Endothelial cell of umbilical vein (primary cell): ENCODE results near the gene ANAPC16.

Source experiments
- EZH2 ChIP-seq: IDR thresholded peaks from 2 replicates; pipeline ENCODE4 v1.6.1; 2012; ENCODE audit warnings: borderline replicate concordance, low read depth, mild to moderate bottlenecking, moderate library complexity, low read length, inconsistent platforms; ENCODE audit not compliant: severe bottlenecking
- GATA2 ChIP-seq: IDR thresholded peaks from 2 replicates; pipeline ENCODE4 v1.7.0; 2011; ENCODE audit warnings: low read depth, mild to moderate bottlenecking, moderate library complexity, mixed read lengths, low read length; ENCODE audit not compliant: insufficient read length, insufficient read depth
- POLR2A ChIP-seq: IDR thresholded peaks from 2 replicates; pipeline ENCODE4 v1.6.1; 2012; ENCODE audit warnings: low read depth, mild to moderate bottlenecking, control low read depth, low read length
- POLR2AphosphoS5 ChIP-seq: IDR thresholded peaks from 2 replicates; pipeline ENCODE4 v1.6.1; 2012; ENCODE audit warnings: low read depth, mild to moderate bottlenecking, control low read depth, low read length, moderate library complexity; ENCODE audit not compliant: insufficient read depth
- TF ChIP-seq, protein P1 (sequence below), 2 donors: IDR thresholded peaks; 1 replicate in 1 of 2; 2 replicates in 1 of 2; pipeline ENCODE4 v1.5.1; 2011; ENCODE audit warnings: low read length in 2 of 2, mild to moderate bottlenecking in 2 of 2, moderate library complexity in 2 of 2, control low read depth in 1 of 2, inconsistent platforms in 1 of 2, low read depth in 1 of 2; ENCODE audit not compliant: insufficient read depth in 1 of 2; ENCODE audit errors: extremely low read depth in 1 of 2

- TF ChIP-seq GATA2 (no peak), POLR2A (no peak), EZH2 (no peak), POLR2AphosphoS5 (no peak)
- TF ChIP-seq, protein P1, sequence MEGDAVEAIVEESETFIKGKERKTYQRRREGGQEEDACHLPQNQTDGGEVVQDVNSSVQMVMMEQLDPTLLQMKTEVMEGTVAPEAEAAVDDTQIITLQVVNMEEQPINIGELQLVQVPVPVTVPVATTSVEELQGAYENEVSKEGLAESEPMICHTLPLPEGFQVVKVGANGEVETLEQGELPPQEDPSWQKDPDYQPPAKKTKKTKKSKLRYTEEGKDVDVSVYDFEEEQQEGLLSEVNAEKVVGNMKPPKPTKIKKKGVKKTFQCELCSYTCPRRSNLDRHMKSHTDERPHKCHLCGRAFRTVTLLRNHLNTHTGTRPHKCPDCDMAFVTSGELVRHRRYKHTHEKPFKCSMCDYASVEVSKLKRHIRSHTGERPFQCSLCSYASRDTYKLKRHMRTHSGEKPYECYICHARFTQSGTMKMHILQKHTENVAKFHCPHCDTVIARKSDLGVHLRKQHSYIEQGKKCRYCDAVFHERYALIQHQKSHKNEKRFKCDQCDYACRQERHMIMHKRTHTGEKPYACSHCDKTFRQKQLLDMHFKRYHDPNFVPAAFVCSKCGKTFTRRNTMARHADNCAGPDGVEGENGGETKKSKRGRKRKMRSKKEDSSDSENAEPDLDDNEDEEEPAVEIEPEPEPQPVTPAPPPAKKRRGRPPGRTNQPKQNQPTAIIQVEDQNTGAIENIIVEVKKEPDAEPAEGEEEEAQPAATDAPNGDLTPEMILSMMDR (IDR thresholded peaks at IDR 0.05; ENCODE audit: extremely low read depth in 1 of 2, insufficient read depth in 1 of 2, low read depth in 1 of 2, low read length in 2 of 2), result no peak
Observed at GRCh38 chr10:72204724-72205123, 11.1 kb upstream of the ANAPC16 start.
